Suprapubic skin (tissue), 4 donors: ENCODE results near the gene GALM. TPM values are rescaled to one million over a fixed set of nuclear protein-coding genes. Genes with fewer than 3 reads are reported as not detected.

ENCODE experiments used
- DNase-seq, 2 donors: peaks; one replicate each; pipeline ENCODE4 v3.0.0-alpha.2; 2019; ENCODE audit warnings: low spot score in 2 of 2
- H3K27ac ChIP-seq: fragments of 200-600 bp; sonication (generic); one replicate; pipeline ENCODE4 v1.5.1; 2019
- H3K27me3 ChIP-seq: fragments of 200-600 bp; sonication (generic); one replicate; pipeline ENCODE4 v1.5.1; 2019
- H3K36me3 ChIP-seq: fragments of 200-600 bp; sonication (generic); one replicate; pipeline ENCODE4 v1.5.1; 2019
- H3K4me1 ChIP-seq: fragments of 200-600 bp; sonication (generic); one replicate; pipeline ENCODE4 v1.5.1; 2019
- H3K4me3 ChIP-seq: fragments of 200-600 bp; sonication (generic); one replicate; pipeline ENCODE4 v1.5.1; 2019; ENCODE audit warnings: mild to moderate bottlenecking
- H3K9me3 ChIP-seq: fragments of 200-600 bp; sonication (generic); one replicate; pipeline ENCODE4 v1.5.1; 2019
- EP300 ChIP-seq: sonication (generic); formaldehyde crosslinking; IDR thresholded peaks from one replicate; pipeline ENCODE4 v1.6.1; 2017; ENCODE audit warnings: antibody characterized with exemption
- POLR2A ChIP-seq, 2 donors: fragments of 450-650 bp; IDR thresholded peaks; one replicate each; pipeline ENCODE4 v1.6.1; 2017; ENCODE audit warnings: antibody characterized with exemption in 2 of 2, mild to moderate bottlenecking in 2 of 2, moderate library complexity in 2 of 2
- POLR2AphosphoS5 ChIP-seq, 3 donors: sonication (generic); formaldehyde crosslinking; IDR thresholded peaks; one replicate each; pipeline ENCODE4 v1.6.1; 2017; ENCODE audit warnings: antibody characterized with exemption in 3 of 3
- WGBS: methylation state at CpG from one replicate; pipeline ENCODE4 v1.1.5; 2018; 5-methylcytosine and 5-hydroxymethylcytosine counted together
- total RNA-seq, 4 donors: library from RNA; depleted of rRNA; stranded (reverse); fragments of >200 nt; gene quantifications; one replicate each; pipeline ENCODE4 v1.1.0, GENCODE V29; 2016
- TF ChIP-seq, protein P1 (sequence below), 2 donors: fragments of 200-600 bp in 1 of 2; fragments of 450-650 bp in 1 of 2; sonication (generic) in 1 of 2; IDR thresholded peaks; one replicate each; pipeline ENCODE4 v1.5.1; 2016 to 2019; ENCODE audit warnings: antibody characterized with exemption in 2 of 2, mild to moderate bottlenecking in 1 of 2, moderate library complexity in 1 of 2

The GALM gene
- total RNA-seq, 4 donors from 2014 or later, result 3.7 to 16.4 (median 7.1) TPM

- Histone ChIP-seq H3K4me1 (no peaks in the 10 kb centered on the region), H3K4me3 (no peak overlapping the region), H3K36me3 (no peaks in the 10 kb centered on the region), H3K9me3 (no peaks in the 10 kb centered on the region), H3K27me3 (no peaks in the 10 kb centered on the region), H3K27ac (no peak overlapping the region)
- WGBS, result 83% methylated on average over 12 of the region's 12 CpGs
- DNase-seq, result no peak
- TF ChIP-seq, protein P1, sequence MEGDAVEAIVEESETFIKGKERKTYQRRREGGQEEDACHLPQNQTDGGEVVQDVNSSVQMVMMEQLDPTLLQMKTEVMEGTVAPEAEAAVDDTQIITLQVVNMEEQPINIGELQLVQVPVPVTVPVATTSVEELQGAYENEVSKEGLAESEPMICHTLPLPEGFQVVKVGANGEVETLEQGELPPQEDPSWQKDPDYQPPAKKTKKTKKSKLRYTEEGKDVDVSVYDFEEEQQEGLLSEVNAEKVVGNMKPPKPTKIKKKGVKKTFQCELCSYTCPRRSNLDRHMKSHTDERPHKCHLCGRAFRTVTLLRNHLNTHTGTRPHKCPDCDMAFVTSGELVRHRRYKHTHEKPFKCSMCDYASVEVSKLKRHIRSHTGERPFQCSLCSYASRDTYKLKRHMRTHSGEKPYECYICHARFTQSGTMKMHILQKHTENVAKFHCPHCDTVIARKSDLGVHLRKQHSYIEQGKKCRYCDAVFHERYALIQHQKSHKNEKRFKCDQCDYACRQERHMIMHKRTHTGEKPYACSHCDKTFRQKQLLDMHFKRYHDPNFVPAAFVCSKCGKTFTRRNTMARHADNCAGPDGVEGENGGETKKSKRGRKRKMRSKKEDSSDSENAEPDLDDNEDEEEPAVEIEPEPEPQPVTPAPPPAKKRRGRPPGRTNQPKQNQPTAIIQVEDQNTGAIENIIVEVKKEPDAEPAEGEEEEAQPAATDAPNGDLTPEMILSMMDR (IDR thresholded peaks at IDR 0.05), result no peak
- TF ChIP-seq EP300 (no peak), POLR2A (IDR thresholded peaks at IDR 0.05) (no peak), POLR2AphosphoS5 (IDR thresholded peaks at IDR 0.05) (no peak)
These were observed 43.1 kb downstream of the GALM start for GRCh38 chr2:38708900-38709566.

DNA sequence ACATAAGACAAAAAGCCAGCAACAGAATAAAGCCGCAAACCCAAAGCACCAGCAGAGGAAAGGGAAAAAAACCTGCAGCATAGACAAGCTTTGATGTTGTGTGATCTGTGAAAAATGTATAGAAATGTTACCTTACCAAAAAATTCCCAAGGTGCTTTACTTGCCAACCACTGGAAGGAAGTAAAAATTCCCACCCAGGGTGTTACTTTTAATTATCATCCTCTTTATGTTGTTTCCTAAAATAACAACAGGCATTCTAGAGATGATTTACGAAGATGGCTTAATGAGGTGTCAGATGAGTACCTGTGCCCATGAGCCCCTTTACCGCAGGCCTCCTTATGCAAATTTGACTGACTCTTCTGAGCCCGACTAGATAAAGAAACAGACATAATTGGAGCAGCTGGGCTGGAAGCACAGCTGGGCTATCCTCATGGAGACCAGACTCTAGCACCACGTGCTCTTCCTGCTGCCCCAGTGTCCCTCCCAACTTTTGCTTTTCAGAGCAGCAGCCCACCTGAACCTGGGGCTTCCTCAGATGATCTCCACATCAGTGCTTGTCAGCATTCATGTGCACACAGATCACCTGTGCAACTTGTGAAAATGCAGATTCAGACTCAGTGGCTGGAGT lies 43.8 kb downstream of the GALM start:
- no peak overlapping the region for H3K4me3 ChIP-seq
- 60% methylated on average over 5 of the region's 5 CpGs for WGBS
- no peak for DNase-seq
- no peaks in the 10 kb centered on the region for H3K27me3 ChIP-seq
- no peaks in the 10 kb centered on the region for H3K4me1 ChIP-seq
- H3K9me3 ChIP-seq, result no peaks in the 10 kb centered on the region
- H3K36me3 ChIP-seq, result no peaks in the 10 kb centered on the region
- TF ChIP-seq POLR2A (IDR thresholded peaks at IDR 0.05), result no peak
- TF ChIP-seq, protein P1 (IDR thresholded peaks at IDR 0.05), result no peak
- no peak for TF ChIP-seq POLR2AphosphoS5 (IDR thresholded peaks at IDR 0.05)
- TF ChIP-seq EP300, result no peak
- H3K27ac ChIP-seq, result no peak overlapping the region

DNA sequence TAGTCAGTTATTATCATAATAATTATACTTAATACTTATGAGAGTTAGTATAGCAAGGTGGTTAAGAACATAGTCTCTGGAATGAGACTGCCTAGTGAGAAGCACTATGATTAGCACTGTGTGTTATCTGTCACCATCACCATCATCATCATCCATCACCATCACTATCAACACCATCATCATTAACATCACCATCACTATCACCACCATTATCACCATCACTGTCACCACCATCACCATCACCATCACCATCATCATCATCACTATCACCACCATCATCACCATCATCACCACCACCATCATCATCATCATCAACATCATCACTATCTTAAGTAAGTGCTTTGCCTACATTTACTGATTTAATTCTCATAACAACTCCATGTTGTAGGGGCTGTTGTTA lies 45.6 kb downstream of the GALM start:
- TF ChIP-seq POLR2AphosphoS5 (IDR thresholded peaks at IDR 0.05) (no peak), EP300 (no peak), POLR2A (IDR thresholded peaks at IDR 0.05) (no peak)
- TF ChIP-seq, protein P1 (IDR thresholded peaks at IDR 0.05), result no peak
- no peaks in the 10 kb centered on the region for H3K36me3 ChIP-seq
- H3K4me1 ChIP-seq, result no peaks in the 10 kb centered on the region
- no peak overlapping the region for H3K27ac ChIP-seq
- DNase-seq, result no peak
- no peaks in the 10 kb centered on the region for H3K27me3 ChIP-seq
- H3K9me3 ChIP-seq, result no peaks in the 10 kb centered on the region
- no peak overlapping the region for H3K4me3 ChIP-seq

- Histone ChIP-seq H3K36me3 (no peaks in the 10 kb centered on the region), H3K27ac (no peak overlapping the region), H3K9me3 (no peaks in the 10 kb centered on the region), H3K4me3 (no peak overlapping the region), H3K27me3 (no peaks in the 10 kb centered on the region), H3K4me1 (no peaks in the 10 kb centered on the region)
- WGBS, result 93% methylated on average over 7 of the region's 7 CpGs
- TF ChIP-seq EP300 (no peak), POLR2A (IDR thresholded peaks at IDR 0.05) (no peak), POLR2AphosphoS5 (IDR thresholded peaks at IDR 0.05) (no peak)
- TF ChIP-seq, protein P1 (IDR thresholded peaks at IDR 0.05), result no peak
- DNase-seq, result no peak
These were observed 46.5 kb downstream of the GALM start for GRCh38 chr2:38712413-38712812.

DNA sequence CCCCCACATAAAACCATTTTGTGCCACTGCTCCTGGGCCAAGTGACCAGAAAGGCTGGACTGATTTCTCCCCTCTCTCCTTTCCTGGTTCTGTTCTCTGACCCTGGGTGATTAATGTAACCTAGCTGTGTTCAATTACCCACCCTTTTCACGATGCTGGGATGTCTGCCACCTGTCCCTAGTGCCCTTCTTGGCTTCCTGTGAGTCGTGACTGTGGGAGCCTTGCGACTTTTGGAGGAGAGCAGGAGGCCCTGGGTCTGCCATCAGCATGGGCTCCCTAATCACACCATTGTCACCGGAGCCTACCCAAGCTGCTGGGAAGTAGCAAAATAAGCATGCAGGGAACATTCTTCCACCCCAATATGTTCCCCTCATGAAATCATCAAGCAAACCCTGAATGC lies 47.0 kb downstream of the GALM start:
- H3K9me3 ChIP-seq, result no peaks in the 10 kb centered on the region
- 88% methylated on average over 4 of the region's 4 CpGs for WGBS
- no peaks in the 10 kb centered on the region for H3K36me3 ChIP-seq
- no peaks in the 10 kb centered on the region for H3K4me1 ChIP-seq
- no peak for TF ChIP-seq POLR2A (IDR thresholded peaks at IDR 0.05)
- TF ChIP-seq EP300, result no peak
- TF ChIP-seq, protein P1 (IDR thresholded peaks at IDR 0.05), result no peak
- TF ChIP-seq POLR2AphosphoS5 (IDR thresholded peaks at IDR 0.05), result no peak
- no peak for DNase-seq
- H3K4me3 ChIP-seq, result no peak overlapping the region
- H3K27me3 ChIP-seq, result no peaks in the 10 kb centered on the region
- no peak overlapping the region for H3K27ac ChIP-seq
